ENCODE measurements around the gene DYNC2I2. TPM values are rescaled to one million over a fixed set of nuclear protein-coding genes. Genes with fewer than 3 reads are reported as not detected.

Gene DYNC2I2
- total and polyA plus RNA-seq, 2 of the 4 experiments (the other 2 are of a cell fraction), result 33.7 to 37.1 TPM

GRCh38 chr9:128603697-128604096 is 53.0 kb downstream of the DYNC2I2 start:
- no peak for DNase-seq
- Histone ChIP-seq H3K4me2 (ENCODE audit: low read depth, low read length) (no peak overlapping the region), H4K5ac (ENCODE audit: low read depth, low read length) (no peak overlapping the region), H3K9me3 (ENCODE audit: control insufficient read depth, insufficient read depth, low read length) (no peaks in the 10 kb centered on the region), H3K27ac (ENCODE audit: insufficient read depth, low read length) (no peak overlapping the region), H2AFZ (replicated peaks; ENCODE audit: low read length, poor library complexity) (no peak overlapping the region), H3K14ac (replicated peaks; ENCODE audit: low read depth, low read length) (no peak overlapping the region), H4K91ac (ENCODE audit: insufficient read depth, low read depth, low read length) (no peak overlapping the region), H3K9ac (ENCODE audit: low read depth, low read length) (no peak overlapping the region), H3K27me3 (ENCODE audit: control insufficient read depth, insufficient read depth, low read length) (no peaks in the 10 kb centered on the region), H3K79me1 (ENCODE audit: low read depth in 1 of 2, low read length in 2 of 2) (peaks cover 0 to 20% of the 10 kb centered on the region in 2 experiments; a peak in 3 of 4 replicates), H4K20me1 (ENCODE audit: insufficient read depth, low read length) (no peaks in the 10 kb centered on the region), H3K4me1 (ENCODE audit: control insufficient read depth, insufficient read depth, low read length) (no peaks in the 10 kb centered on the region), H3K23ac (ENCODE audit: low read depth, low read length) (no peak overlapping the region), H2AK5ac (ENCODE audit: low read depth, low read length) (no peak overlapping the region), H3K56ac (ENCODE audit: extremely low read depth, insufficient read depth, low read length) (no peak overlapping the region), H3K4ac (ENCODE audit: low read depth, low read length) (no peak overlapping the region), H4K8ac (ENCODE audit: low read depth in 2 of 2, low read length in 2 of 2) (no peak overlapping the region), H2BK120ac (ENCODE audit: low read depth, low read length) (no peak overlapping the region), H2BK15ac (ENCODE audit: low read depth, low read length) (no peak overlapping the region), H3K18ac (ENCODE audit: low read depth, low read length) (no peak overlapping the region), H3K4me3 (ENCODE audit: insufficient read depth, low read depth, low read length) (no peak overlapping the region), H3K9me1 (ENCODE audit: insufficient read depth, low read length) (no peaks in the 10 kb centered on the region), H2BK20ac (ENCODE audit: low read depth, low read length) (no peak overlapping the region), H3K36me3 (ENCODE audit: control insufficient read depth, insufficient read depth, low read length) (peaks cover 71% of the 10 kb centered on the region), H2BK5ac (ENCODE audit: low read depth, low read length, poor library complexity, severe bottlenecking) (no peak overlapping the region), H2AK9ac (replicated peaks; ENCODE audit: low read depth, low read length, poor library complexity) (no peak overlapping the region)
- in situ Hi-C loops (cut with MboI; ENCODE audit: low sequenced_read_pairs), result no loop called here
- ATAC-seq (ENCODE audit: low read depth), result no peak
- no TSS peak for BruUV-seq (replicated peaks)
- WGBS, 2 experiments (ENCODE audit: extremely low coverage in 2 of 2, insufficient read length in 1 of 2), result 80% methylated on average over 1 of the region's 8 CpGs; no CpG with 5 or more reads in 1 of the 2 experiments
- dilution Hi-C loops (cut with HindIII; ENCODE audit: low sequenced_read_pairs, unreplicated experiment), result no loop called here
- intact Hi-C loops (cut with micrococcal nuclease), result no loop called here
- ChIA-PET CTCF (no interaction called here), POLR2A (ENCODE audit: unreplicated experiment) (no interaction called here)
- no peak for TF ChIP-seq CHD1 (IDR thresholded peaks at IDR 0.05; ENCODE audit: low read depth, low read length)
- no peak for TF ChIP-seq POLR2A (IDR thresholded peaks at IDR 0.05; ENCODE audit: low read depth, low read length)
- TF ChIP-seq RAD21 (IDR thresholded peaks at IDR 0.05; ENCODE audit: low read length), result no peak
- TF ChIP-seq USF2 (IDR thresholded peaks at IDR 0.05; ENCODE audit: low read depth, low read length), result no peak
- no peak for TF ChIP-seq SMC3 (IDR thresholded peaks at IDR 0.05; ENCODE audit: low read depth, low read length)
- no peak for TF ChIP-seq BHLHE40 (IDR thresholded peaks at IDR 0.05; ENCODE audit: low read depth, low read length)
- TF ChIP-seq NFE2L2 (IDR thresholded peaks at IDR 0.05; ENCODE audit: low read depth, low read length), result no peak
- no peak for TF ChIP-seq CTCF (conservative IDR thresholded peaks at IDR 0.05; ENCODE audit: low read depth, low read length)
- TF ChIP-seq FOS (IDR thresholded peaks at IDR 0.05; ENCODE audit: low read depth, low read length), result no peak
- no peak for TF ChIP-seq RFX5 (IDR thresholded peaks at IDR 0.05; ENCODE audit: low read depth, low read length)
- no peak for TF ChIP-seq MAZ (IDR thresholded peaks at IDR 0.05; ENCODE audit: borderline replicate concordance, low read depth, low read length)
- no peak for TF ChIP-seq CEBPB (IDR thresholded peaks at IDR 0.05; ENCODE audit: low read depth, low read length)
- no peak for TF ChIP-seq MXI1 (IDR thresholded peaks at IDR 0.05; ENCODE audit: borderline replicate concordance, low read depth, low read length)
- TF ChIP-seq MAFK (IDR thresholded peaks at IDR 0.05; ENCODE audit: low read depth, low read length), result no peak
